KMS-11 (cell line): ENCODE data around the gene ZNF92.

Experiments used
- H2AFZ ChIP-seq: fragments of 200-600 bp; sonication (generic); 2 replicates; pipeline ENCODE4 v1.6.1; 2016; ENCODE audit warnings: antibody characterized with exemption, mixed run types, low read depth
- H3K27ac ChIP-seq: fragments of 200-600 bp; sonication (generic); 2 replicates; pipeline ENCODE4 v1.6.1; 2016; ENCODE audit warnings: mild to moderate bottlenecking, mixed run types
- H3K27me3 ChIP-seq: fragments of 200-600 bp; sonication (generic); 2 replicates; pipeline ENCODE4 v1.6.1; 2017; ENCODE audit warnings: mild to moderate bottlenecking, low read depth, mixed run types, moderate library complexity; ENCODE audit not compliant: insufficient read depth
- H3K36me3 ChIP-seq: fragments of 200-600 bp; sonication (generic); 2 replicates; pipeline ENCODE4 v1.6.1; 2017; ENCODE audit warnings: mild to moderate bottlenecking, mixed run types; ENCODE audit not compliant: insufficient read depth
- H3K4me1 ChIP-seq: fragments of 200-600 bp; sonication (generic); 2 replicates; pipeline ENCODE4 v1.6.1; 2016; ENCODE audit warnings: mild to moderate bottlenecking, low read depth, mixed run types; ENCODE audit not compliant: poor library complexity, severe bottlenecking
- H3K4me2 ChIP-seq: fragments of 200-600 bp; sonication (generic); 2 replicates; pipeline ENCODE4 v1.7.0; 2016; ENCODE audit warnings: mild to moderate bottlenecking, mixed run types
- H3K4me3 ChIP-seq: fragments of 200-600 bp; sonication (generic); IDR thresholded peaks from 2 replicates; pipeline ENCODE4 v1.6.1; 2017; ENCODE audit warnings: low read depth, low read length, mixed read lengths; ENCODE audit not compliant: insufficient read depth
- H3K79me2 ChIP-seq: fragments of 200-600 bp; sonication (generic); 2 replicates; pipeline ENCODE4 v1.6.1; 2016; ENCODE audit warnings: low read depth, mixed run types; ENCODE audit not compliant: insufficient read depth
- H3K9ac ChIP-seq: fragments of 200-600 bp; sonication (generic); 2 replicates; pipeline ENCODE4 v1.6.1; 2016; ENCODE audit warnings: mild to moderate bottlenecking, mixed run types
- H4K20me1 ChIP-seq: fragments of 200-600 bp; sonication (generic); 2 replicates; pipeline ENCODE4 v1.6.1; 2016; ENCODE audit warnings: mild to moderate bottlenecking, mixed run types; ENCODE audit not compliant: insufficient read depth
- TF ChIP-seq, protein P1 (sequence below): fragments of 200-600 bp; sonication (generic); conservative IDR thresholded peaks from 2 replicates; pipeline ENCODE4 v1.6.1; 2017; ENCODE audit warnings: low read depth, mild to moderate bottlenecking, antibody characterized with exemption, low read length, moderate library complexity, mixed read lengths

Gene ZNF92

DNA sequence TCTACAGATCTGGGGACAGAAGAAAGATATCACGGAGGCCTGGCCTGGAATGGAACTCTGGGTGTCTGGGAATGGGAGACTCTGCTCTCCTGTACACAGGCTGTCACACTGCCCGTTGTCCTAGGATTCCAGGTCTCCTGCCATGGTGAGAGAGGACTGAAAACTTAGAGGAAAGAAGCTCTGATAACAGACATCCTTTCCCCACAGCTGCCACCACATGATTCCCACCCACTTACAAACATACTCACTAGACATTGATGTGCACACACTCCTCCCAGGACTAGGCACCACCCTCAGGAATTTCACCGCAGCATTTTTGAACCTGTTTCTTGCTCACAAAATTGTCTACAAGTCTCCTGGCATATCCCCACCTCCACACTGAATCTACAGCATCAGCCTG is 5.7 kb downstream of the ZNF92 start:
- Histone ChIP-seq H3K4me2 (no peak overlapping the region), H4K20me1 (peaks cover 12% of the 10 kb centered on the region), H3K4me3 (no peak overlapping the region)

GRCh38 chr7:65381742-65382141 is 8.1 kb downstream of the ZNF92 start:
- H3K9ac ChIP-seq: no peak overlapping the region
- H3K27ac ChIP-seq: no peak overlapping the region
- peaks cover 7% of the 10 kb centered on the region for H3K4me1 ChIP-seq
- TF ChIP-seq, protein P1, sequence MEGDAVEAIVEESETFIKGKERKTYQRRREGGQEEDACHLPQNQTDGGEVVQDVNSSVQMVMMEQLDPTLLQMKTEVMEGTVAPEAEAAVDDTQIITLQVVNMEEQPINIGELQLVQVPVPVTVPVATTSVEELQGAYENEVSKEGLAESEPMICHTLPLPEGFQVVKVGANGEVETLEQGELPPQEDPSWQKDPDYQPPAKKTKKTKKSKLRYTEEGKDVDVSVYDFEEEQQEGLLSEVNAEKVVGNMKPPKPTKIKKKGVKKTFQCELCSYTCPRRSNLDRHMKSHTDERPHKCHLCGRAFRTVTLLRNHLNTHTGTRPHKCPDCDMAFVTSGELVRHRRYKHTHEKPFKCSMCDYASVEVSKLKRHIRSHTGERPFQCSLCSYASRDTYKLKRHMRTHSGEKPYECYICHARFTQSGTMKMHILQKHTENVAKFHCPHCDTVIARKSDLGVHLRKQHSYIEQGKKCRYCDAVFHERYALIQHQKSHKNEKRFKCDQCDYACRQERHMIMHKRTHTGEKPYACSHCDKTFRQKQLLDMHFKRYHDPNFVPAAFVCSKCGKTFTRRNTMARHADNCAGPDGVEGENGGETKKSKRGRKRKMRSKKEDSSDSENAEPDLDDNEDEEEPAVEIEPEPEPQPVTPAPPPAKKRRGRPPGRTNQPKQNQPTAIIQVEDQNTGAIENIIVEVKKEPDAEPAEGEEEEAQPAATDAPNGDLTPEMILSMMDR: no peak
- H3K4me2 ChIP-seq: no peak overlapping the region
- H3K36me3 ChIP-seq: peaks cover 10% of the 10 kb centered on the region; the same call in 1 of the 2 replicates
- H3K79me2 ChIP-seq: peaks cover 100% of the 10 kb centered on the region
- no peak overlapping the region for H2AFZ ChIP-seq
- H3K27me3 ChIP-seq: no peaks in the 10 kb centered on the region
- H4K20me1 ChIP-seq: peaks cover 12% of the 10 kb centered on the region
- no peak overlapping the region for H3K4me3 ChIP-seq

More for the DNA sequence above, 5.7 kb downstream of the ZNF92 start:
- Histone ChIP-seq H3K4me1 (peaks cover 28% of the 10 kb centered on the region), H3K79me2 (peaks cover 100% of the 10 kb centered on the region), H3K9ac (no peak overlapping the region), H2AFZ (no peak overlapping the region), H3K27me3 (no peaks in the 10 kb centered on the region), H3K27ac (no peak overlapping the region), H3K36me3 (peaks cover 20% of the 10 kb centered on the region; the same call in 1 of the 2 replicates)
- TF ChIP-seq, protein P1: no peak

DNA sequence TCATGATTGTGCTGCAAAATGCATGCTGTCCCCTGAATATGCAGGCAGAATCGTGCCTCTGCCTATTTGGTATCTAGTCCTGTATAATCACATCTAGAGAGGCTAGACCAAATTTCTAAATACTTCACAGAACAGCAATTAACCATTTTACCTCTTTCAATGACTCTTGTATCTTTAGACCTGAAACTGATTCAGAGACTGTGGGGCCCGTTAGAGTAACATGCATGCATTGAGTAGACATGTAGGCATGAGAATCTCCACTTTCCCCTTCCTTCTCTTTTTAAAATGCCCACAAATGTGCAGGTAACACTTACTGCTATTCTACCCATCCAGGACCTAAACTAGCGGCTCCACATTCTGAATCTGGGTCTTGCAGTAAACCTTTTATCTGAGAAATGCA is 8.8 kb downstream of the ZNF92 start:
- Histone ChIP-seq H3K36me3 (peaks cover 5% of the 10 kb centered on the region; the same call in 1 of the 2 replicates), H3K4me2 (no peak overlapping the region), H3K4me3 (no peak overlapping the region), H3K27ac (no peak overlapping the region), H2AFZ (no peak overlapping the region), H3K79me2 (peaks cover 99% of the 10 kb centered on the region), H3K4me1 (peaks cover 5% of the 10 kb centered on the region), H3K27me3 (no peaks in the 10 kb centered on the region), H4K20me1 (peaks cover 12% of the 10 kb centered on the region), H3K9ac (no peak overlapping the region)
- TF ChIP-seq, protein P1: no peak

GRCh38 chr7:65387891-65388290 is 14.2 kb downstream of the ZNF92 start:
- TF ChIP-seq, protein P1: no peak
- H3K27ac ChIP-seq: no peak overlapping the region
- no peaks in the 10 kb centered on the region for H3K4me1 ChIP-seq
- H4K20me1 ChIP-seq: peaks cover 10% of the 10 kb centered on the region
- no peak overlapping the region for H2AFZ ChIP-seq
- peaks cover 82% of the 10 kb centered on the region for H3K79me2 ChIP-seq
- no peak overlapping the region for H3K4me3 ChIP-seq
- no peaks in the 10 kb centered on the region for H3K27me3 ChIP-seq
- H3K9ac ChIP-seq: no peak overlapping the region
- H3K36me3 ChIP-seq: no peaks in the 10 kb centered on the region; the same call in 1 of the 2 replicates
- no peak overlapping the region for H3K4me2 ChIP-seq
